ENCODE data around the gene TEAD3.
A peak's percentile ranks its signal among the peaks of the same experiment; 100 is the strongest.

Gene TEAD3

DNA sequence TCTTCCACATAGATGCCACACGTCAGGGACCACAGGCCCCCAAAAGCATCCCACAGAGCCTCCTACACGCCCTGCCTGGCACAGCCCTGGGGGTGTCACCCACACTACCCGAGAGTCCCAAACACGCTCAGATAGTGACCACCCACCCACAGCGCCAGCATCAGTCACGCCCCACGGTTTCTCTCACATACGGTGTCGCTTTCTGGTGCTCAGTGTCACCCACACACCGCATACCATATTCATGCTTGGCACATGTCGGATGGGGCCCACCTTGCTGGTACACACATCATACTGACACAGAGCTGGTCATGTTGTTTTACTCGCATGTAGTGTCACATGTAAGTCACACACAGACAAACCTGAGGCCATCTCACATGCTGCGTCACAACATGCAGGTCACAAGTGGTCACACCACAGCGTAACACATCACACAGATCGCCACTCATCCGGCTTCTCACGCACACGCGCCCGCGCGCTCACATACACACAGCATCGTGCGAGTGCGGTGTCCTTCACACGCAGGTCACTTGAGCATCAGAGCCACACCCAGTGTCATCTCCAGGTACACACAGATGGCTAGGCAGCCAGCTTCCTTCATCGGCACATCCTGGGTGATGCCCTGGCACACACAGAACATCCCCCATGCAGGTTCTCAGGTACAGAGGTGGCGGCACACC lies 3.4 kb downstream of the TEAD3 start:
- H3K36me3 ChIP-seq (ENCODE audit: low read depth): no peaks in the 10 kb centered on the region
- no peaks in the 10 kb centered on the region for H3K27me3 ChIP-seq (ENCODE audit: insufficient read depth, poor library complexity, severe bottlenecking)
- TF ChIP-seq, protein P1, sequence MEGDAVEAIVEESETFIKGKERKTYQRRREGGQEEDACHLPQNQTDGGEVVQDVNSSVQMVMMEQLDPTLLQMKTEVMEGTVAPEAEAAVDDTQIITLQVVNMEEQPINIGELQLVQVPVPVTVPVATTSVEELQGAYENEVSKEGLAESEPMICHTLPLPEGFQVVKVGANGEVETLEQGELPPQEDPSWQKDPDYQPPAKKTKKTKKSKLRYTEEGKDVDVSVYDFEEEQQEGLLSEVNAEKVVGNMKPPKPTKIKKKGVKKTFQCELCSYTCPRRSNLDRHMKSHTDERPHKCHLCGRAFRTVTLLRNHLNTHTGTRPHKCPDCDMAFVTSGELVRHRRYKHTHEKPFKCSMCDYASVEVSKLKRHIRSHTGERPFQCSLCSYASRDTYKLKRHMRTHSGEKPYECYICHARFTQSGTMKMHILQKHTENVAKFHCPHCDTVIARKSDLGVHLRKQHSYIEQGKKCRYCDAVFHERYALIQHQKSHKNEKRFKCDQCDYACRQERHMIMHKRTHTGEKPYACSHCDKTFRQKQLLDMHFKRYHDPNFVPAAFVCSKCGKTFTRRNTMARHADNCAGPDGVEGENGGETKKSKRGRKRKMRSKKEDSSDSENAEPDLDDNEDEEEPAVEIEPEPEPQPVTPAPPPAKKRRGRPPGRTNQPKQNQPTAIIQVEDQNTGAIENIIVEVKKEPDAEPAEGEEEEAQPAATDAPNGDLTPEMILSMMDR (IDR thresholded peaks at IDR 0.05; ENCODE audit: poor library complexity, severe bottlenecking): no peak
- DNase-seq (ENCODE audit: low spot score): peak; percentile 52
- no peak for ATAC-seq (ENCODE audit: low read depth)
- peaks cover 38% of the 10 kb centered on the region for H3K4me1 ChIP-seq (ENCODE audit: insufficient read depth, poor library complexity, severe bottlenecking)
- H3K9me3 ChIP-seq (ENCODE audit: severe bottlenecking): no peaks in the 10 kb centered on the region
- no peak overlapping the region for H3K4me3 ChIP-seq (ENCODE audit: severe bottlenecking)
- H3K27ac ChIP-seq (ENCODE audit: poor library complexity, severe bottlenecking): peak overlapping the region; percentile 96

DNA sequence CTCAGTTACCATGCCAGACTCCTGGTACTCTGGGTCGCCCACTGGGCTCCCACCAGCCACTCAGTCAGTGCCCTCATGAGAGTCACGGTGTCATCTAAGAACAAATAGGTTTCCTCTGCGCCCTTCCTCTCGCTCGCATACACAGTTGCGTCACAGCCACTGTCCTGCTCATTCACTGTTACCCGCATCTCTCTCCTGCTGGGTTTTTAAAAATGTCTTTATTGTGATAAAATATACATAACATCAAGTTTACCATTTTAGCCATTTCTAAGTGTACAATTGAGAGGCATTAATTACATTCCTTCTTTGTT lies 4.0 kb downstream of the TEAD3 start:
- TF ChIP-seq, protein P1 (IDR thresholded peaks at IDR 0.05; ENCODE audit: poor library complexity, severe bottlenecking): no peak
- Histone ChIP-seq H3K4me1 (ENCODE audit: insufficient read depth, poor library complexity, severe bottlenecking) (peaks cover 43% of the 10 kb centered on the region), H3K4me3 (ENCODE audit: severe bottlenecking) (no peak overlapping the region), H3K36me3 (ENCODE audit: low read depth) (no peaks in the 10 kb centered on the region), H3K9me3 (ENCODE audit: severe bottlenecking) (no peaks in the 10 kb centered on the region), H3K27ac (ENCODE audit: poor library complexity, severe bottlenecking) (peak overlapping the region; percentile 96), H3K27me3 (ENCODE audit: insufficient read depth, poor library complexity, severe bottlenecking) (no peaks in the 10 kb centered on the region)
- no peak for ATAC-seq (ENCODE audit: low read depth)
- no peak for DNase-seq (ENCODE audit: low spot score)

- Histone ChIP-seq H3K9me3 (ENCODE audit: severe bottlenecking) (no peaks in the 10 kb centered on the region), H3K27ac (ENCODE audit: poor library complexity, severe bottlenecking) (peak overlapping the region; percentile 96), H3K4me3 (ENCODE audit: severe bottlenecking) (no peak overlapping the region), H3K27me3 (ENCODE audit: insufficient read depth, poor library complexity, severe bottlenecking) (no peaks in the 10 kb centered on the region), H3K36me3 (ENCODE audit: low read depth) (no peaks in the 10 kb centered on the region), H3K4me1 (ENCODE audit: insufficient read depth, poor library complexity, severe bottlenecking) (peaks cover 49% of the 10 kb centered on the region)
- ATAC-seq (ENCODE audit: low read depth) (no peak), DNase-seq (ENCODE audit: low spot score) (no peak)
- TF ChIP-seq, protein P1 (IDR thresholded peaks at IDR 0.05; ENCODE audit: poor library complexity, severe bottlenecking): no peak
These were observed 4.5 kb downstream of the TEAD3 start for GRCh38 chr6:35492258-35492973.

DNA sequence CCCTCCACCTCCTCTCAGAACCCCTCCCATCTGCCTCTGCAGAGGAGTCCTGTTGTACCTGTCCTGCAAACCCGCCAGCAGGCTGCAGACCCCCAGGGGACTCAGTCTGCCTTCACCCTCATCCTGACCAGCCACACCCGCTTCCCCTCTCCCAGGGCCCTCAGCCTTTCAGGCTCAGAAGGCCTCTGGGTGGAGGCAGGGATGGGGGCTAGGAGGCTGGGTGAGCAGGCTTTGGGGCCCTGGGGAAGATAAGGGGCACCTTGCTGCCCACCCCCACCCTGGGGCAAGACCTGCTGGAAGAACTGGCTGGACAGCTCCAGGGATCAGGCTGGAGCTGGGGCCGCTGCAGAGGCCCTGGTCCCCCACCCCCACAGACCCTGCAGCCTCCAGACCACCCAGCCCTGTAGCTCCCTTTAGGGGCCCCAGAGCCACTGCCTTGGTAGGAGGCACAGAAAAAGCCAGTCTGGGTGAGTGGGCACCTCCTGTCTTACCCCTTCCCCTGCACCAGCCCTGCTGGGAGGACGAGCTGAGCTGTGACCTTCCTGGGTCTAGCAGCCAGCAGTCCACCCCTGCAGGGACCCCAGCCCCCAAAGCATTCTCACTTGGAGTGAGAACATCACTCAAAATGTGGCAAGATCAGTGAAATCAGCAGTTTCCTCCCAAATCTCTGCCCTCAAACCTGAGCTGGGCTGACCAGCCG lies 5.2 kb downstream of the TEAD3 start:
- peak; percentile 51 for DNase-seq (ENCODE audit: low spot score)
- TF ChIP-seq, protein P1 (IDR thresholded peaks at IDR 0.05; ENCODE audit: poor library complexity, severe bottlenecking): no peak
- no peak for ATAC-seq (ENCODE audit: low read depth)
- H3K27ac ChIP-seq (ENCODE audit: poor library complexity, severe bottlenecking): peak overlapping the region; percentile 96
- H3K36me3 ChIP-seq (ENCODE audit: low read depth): no peaks in the 10 kb centered on the region
- no peaks in the 10 kb centered on the region for H3K27me3 ChIP-seq (ENCODE audit: insufficient read depth, poor library complexity, severe bottlenecking)
- no peaks in the 10 kb centered on the region for H3K9me3 ChIP-seq (ENCODE audit: severe bottlenecking)
- H3K4me3 ChIP-seq (ENCODE audit: severe bottlenecking): no peak overlapping the region
- H3K4me1 ChIP-seq (ENCODE audit: insufficient read depth, poor library complexity, severe bottlenecking): peaks cover 56% of the 10 kb centered on the region
